CD1c-positive myeloid dendritic cell (primary cell): Measurements from ENCODE around the gene EFHD2.
"Not testable (repeated sequence)": the region's sequence is repeated elsewhere in the genome, so short reads cannot be mapped to it uniquely, and the experiment has no call there.

Experiments used
- DNase-seq: peaks from one replicate; pipeline ENCODE4 v3.0.0-alpha.2; 2016; ENCODE audit errors: extremely low spot score

The EFHD2 gene

GRCh38 chr1:15388201-15388880 lies 21.3 kb upstream of the EFHD2 start:
- no peak for DNase-seq

DNA sequence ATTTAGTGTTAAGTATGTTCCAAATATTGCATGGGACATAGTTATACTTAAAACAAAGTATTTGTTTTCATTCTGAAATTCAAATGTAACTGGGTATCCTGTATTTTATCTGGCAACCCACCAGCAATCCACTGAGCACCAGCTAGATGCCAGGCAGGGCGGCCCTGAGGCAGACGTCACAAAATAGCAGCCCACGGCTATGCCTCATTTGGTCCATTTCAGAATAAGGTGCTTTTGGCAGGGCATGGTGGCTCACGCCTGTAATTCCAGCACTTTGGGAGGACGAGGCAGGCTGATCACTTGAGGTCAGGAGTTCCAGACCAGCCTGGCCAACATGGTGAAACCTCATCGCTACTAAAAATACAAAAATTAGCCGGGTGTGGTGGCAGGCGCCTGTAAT lies 19.9 kb upstream of the EFHD2 start:
- DNase-seq, result not testable (repeated sequence)

DNA sequence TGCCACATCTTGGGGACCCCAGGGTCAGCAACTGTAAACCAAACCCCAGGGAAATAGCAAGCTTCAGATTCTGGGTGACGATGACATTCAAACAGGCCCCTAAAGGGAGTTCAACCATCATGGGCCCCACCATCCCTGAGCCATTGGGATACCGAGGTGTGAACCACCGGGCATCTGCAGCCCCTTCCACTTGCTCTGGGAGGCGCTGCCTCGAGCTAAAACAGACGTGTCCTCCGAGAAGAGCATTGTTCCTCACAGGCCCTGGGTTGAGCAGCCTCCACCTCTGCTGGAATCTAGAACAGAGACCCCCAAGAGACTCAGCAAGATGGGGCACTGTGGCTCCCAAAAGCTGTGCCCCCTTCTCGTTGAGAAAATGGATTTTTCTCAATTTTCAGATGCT lies 19.0 kb upstream of the EFHD2 start:
- DNase-seq, result no peak

DNA sequence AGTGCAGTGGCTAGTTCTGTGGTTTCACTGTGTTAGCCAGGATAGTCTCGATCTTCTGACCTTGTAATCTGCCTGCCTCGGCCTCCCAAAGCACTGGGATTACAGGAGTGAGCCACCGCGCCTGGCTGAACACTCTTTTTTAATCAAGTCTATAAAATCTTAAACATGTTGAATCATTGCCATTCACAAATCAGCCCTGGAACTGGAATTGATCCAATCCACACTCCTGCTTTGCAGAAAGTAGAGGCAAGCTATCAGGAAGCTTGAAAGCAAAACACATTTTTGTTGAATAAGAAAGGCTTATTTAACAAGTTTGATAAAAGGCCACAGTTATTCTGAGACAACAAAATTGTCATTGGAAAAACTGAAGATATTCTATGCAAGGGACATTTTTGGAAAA lies 18.3 kb upstream of the EFHD2 start:
- no peak for DNase-seq

- no peak for DNase-seq
Measured at GRCh38 chr1:15393475-15394257, 16.0 kb upstream of the EFHD2 start.

- DNase-seq, result no peak
Measured at GRCh38 chr1:15394258-15394690, 15.4 kb upstream of the EFHD2 start.

DNA sequence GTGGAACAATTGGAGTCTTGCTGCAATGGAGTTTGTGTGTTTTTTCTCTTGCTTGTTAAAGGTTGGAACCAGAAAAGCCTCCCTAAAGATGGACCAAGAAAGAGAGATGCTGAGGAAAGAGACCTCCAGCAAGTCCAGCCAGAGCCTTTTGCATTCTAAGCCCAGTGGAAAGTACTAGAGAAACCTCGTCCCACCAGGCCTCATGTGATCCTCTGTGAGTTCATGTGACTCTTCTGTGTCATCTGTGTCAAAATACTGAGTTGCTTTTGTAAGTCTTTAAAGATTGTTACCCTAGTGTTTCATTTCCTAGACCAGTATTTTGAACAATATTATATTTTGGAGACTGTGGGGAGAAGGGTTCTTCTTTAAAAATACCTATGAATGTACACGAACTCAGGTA lies 12.5 kb upstream of the EFHD2 start:
- no peak for DNase-seq

DNA sequence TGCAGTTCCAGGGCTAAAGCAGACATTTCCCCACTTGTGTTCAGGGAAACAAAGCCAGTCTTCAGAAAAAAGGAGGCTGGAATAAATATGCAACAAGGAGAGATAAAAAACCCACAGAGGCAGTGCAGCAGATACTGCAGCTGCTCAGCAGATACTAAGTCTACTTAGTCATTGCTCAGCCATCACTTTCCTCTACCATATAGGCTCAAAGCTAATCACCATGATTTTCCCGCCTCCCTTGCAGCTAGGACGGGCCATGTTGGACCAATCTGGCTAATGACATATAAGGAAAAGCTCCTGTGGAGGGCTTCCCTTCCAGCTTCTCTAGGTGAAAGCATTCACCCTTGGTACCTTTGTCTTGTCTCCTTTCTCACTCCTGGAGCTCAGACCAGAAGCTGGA lies 10.0 kb upstream of the EFHD2 start:
- no peak for DNase-seq

GRCh38 chr1:15400627-15401026 lies 9.1 kb upstream of the EFHD2 start:
- DNase-seq, result no peak

- DNase-seq, result no peak
Measured at GRCh38 chr1:15401391-15402055, 8.2 kb upstream of the EFHD2 start.

DNA sequence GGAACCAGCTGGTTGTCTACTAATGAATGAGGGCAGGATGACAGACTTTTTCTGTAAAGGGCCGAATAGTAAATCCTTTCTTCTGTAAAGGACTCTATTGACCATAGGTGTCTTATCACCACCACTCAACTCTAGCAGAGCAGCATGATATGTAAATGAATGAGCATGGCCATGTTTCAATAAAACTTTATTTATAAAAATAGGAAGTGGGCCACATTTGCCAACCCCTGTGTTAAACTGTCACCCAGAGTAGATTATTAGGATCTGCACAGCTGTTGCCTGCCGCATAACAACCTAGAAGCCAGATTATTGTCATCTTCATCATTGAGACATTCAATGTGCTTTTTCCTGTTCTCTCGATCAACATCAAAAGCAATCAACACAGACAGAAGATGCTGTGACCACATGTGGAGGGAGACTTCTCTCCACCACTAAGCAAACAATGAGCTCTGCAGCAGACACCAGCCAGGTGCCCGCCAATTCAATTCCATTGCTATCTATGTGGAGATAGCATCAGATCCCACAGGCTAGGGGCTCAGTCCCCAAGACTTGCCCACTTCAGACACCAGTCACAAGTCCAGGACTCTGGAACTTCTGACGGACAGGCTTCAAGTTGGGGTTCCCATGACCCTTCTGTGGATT lies 6.8 kb upstream of the EFHD2 start:
- no peak for DNase-seq

DNA sequence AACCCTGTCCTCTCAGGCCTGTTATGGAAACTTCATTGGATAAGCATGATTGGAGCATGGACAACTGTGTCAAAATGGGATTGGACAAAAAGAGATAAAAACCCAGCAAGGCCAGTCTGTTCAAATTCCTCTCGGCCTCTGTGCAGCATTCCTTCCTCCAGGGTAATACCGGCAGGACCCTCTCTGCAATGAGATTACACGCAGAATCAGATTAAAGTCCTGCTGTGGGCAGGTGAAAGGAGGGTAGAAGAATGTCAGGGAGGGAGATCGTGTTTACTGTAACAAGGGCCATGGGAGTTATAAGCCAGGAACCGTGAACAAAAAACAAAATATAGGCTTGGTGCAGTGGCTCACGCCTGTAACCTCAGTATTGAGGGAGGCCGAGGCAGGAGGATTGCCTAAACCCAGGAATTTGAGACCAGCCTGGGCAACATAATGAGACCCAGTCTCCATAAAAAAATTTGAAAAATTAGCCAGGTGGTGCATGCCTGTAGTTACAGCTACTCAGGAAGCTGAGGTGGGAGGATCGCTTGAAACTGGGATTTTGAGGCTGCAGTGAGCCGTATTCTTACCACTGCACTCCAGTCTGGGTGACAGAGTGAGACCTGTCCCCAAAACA lies 5.6 kb upstream of the EFHD2 start:
- no peak for DNase-seq

DNA sequence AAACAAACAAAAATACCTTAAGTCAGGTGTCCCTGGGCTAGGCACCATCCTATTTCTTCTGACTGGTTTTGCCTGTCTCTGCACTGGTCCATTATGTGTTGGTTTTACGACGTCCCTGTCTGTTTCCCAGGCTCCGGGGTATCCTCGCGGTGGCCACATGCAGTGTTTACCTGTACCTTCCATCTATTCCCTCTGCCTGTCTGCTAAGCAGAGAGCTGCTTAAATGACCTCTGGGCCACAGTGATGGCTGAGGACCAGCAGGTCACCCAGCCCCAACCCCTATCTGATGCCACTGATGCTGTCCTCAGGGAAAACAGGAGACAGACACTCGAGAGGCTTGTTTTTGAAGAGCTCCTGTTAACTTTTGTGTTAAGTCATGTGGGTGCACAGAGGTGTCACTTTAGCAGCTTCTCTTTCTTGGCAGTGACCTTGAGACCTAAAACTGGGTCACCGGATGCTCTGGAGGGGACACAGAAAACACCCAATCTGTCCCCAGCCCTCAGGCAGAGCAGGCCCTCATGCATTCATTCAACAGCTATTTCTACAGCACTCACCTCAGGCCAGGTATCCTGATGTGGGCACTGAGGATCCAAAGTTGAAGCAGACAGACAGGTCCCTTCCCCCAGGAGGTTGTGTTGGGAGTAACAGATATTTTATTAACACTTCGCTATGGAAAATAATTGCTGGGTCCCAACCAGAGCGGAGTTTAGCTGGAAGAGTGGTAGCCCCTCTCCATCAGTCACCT lies 4.4 kb upstream of the EFHD2 start:
- DNase-seq, result no peak

DNA sequence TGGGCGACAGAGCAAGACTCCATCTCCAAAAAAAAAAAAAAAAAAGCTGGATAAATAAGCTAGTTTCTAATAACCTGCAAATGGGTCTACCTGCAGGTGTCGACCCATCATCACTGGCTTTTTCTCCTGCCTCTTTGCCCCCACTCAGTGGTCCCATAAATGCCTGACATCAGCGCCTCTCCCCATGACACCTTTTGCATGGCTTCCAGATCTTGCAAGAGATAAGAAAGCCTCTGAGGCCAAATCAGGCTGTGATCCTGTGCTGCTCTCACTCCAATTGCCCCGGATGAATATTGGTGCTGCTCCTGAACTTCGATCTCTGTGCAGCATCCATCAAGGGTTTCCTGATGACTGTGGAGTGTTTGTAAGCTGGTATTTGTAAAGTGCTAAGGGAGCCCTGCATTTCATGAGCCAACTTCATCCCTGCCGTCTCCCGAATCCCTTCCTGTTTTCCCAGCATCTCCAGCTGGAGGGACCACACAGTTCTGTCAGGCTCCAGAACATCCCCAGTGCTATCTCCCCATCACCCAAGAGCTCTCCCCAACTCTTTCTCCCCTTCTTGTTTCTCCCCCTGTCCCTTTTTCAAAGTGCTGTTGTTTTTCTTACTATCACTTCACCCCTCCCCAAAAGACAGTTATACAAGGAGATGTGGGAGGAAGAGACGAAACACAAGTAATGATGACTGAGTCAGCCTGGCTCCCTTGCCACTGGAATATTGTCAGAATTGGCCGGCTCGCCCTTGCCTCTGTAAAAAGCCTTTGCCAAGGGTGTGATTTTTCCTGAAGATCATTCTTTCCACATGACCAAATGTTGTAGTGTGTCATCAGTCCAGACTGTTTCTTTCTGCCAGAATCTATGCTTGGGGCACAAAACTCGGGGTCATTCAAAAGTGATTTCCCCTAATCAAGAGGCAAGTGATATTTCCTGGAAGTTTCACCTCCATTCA lies 2.8 kb upstream of the EFHD2 start:
- DNase-seq, result no peak

DNA sequence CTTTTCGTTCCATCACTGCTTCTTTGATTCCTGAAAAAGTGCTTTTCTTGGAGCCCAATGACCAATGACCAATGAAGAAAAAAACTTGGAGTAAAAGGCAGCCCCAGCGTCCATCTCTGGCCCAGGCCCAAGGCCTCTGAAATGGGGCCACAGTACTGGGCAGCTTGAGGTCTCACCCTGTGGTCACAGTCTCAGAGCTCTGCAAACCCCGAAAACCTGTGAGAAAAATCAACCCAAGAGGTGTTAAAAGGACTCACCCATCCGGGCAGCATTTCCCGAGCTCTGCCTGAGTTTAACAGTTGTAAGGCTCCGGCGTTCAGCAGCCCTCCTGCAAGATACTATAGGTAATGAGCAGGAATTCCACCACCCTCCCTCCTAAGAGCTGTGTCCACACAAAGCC lies 2.1 kb upstream of the EFHD2 start:
- DNase-seq, result no peak

DNA sequence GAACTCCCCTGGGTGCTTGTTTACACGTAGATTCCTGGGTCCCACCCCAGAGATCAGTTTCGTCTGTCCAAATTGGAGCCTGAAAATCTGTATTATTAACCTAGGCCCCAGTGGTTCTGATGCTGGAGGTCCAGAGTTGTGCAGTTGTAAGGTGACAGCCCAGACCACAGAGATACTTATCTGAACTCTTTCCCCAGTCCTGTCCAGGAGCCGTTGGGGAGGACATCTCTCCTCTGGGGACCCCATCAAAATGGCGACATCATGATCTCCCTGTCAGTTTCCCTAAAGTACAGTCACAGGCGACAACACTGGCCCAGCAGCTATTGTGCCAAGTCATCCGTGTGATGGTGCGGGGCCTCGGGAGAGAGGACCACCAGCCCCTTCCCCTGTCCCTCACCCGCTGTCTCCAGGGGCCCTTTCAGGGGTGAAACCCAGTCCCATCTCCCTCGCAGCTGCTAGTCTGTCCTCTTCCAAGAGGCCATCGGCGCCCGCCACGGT lies 749 bp upstream of the EFHD2 start:
- no peak for DNase-seq

DNA sequence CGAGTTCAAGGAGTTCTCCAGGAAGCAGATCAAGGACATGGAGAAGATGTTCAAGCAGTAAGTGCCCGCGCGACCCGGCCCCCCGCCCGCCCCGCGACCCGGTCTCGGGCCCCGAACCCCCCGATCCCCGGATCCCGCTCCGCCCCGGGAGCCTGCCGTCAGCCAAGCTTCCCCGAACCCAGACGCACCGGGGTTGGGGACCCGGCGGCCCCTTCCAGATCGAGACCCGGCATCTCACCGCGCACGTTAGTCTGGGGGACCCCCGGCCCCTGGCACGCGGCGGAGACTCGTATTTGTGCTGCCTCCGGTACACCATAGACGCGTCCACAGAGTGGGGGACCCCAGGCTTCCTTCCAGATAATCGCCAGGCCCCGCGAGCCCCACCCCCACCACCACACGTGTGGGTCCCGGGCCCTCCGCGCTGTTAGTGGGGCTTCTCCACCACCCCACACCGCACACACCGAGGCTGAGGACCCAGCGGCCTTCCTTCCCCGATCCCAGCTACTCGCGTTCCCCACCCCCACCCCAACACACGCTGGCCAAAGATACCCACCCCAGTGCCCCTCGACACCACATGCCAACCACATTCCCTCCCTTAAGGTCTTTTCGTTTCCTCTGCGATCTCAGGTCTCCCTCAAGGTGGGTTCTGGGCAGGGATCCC lies 665 bp downstream of the EFHD2 start:
- DNase-seq, result no peak

GRCh38 chr1:15410884-15411245 lies 1.2 kb downstream of the EFHD2 start:
- peak; percentile 23 for DNase-seq

- DNase-seq, result peak; percentile 90
Measured at GRCh38 chr1:15411593-15412137, 2.0 kb downstream of the EFHD2 start.
